Measurements from ENCODE around the gene VRK3.
"Not testable (repeated sequence)": the region's sequence is repeated elsewhere in the genome, so short reads cannot be mapped to it uniquely, and the experiment has no call there.

Gene VRK3

GRCh38 chr19:49954933-49955332 is 70.2 kb downstream of the VRK3 start:
- DNase-seq (ENCODE audit: low spot score), result no peak

DNA sequence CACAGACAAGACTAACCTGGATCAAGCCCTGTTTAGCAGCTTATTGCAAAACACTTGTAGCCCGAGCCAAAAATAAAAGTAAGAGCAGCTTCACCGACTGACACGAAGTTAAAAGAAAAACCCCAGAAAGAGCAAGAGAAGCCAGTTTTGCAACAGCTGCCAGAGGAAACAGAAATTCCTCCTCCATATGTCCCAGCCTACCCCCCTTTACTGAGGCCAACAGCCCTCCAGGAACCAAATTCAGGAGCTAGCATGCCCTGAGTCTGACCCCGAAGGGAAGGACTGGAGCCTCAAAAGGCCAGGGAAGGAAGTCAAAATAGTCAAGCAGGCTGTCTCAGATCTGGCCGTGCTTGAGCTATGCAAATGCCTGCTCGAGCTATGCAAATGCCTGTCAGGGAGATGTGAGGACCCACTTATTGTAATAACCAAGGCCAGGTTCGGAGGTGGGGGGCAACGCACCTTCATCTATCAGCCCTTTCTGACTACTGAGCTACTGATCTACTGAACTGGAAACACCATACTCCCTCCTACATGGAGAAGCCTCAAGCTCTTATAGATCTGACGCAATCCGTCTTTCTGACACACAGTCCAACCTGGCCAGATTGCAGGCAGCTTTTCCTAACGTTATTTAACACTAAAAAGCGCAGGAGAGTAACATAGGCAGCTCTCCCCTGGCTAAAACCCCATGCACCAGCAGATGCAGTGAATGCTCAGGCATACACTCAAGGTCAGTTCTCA is 70.9 kb downstream of the VRK3 start:
- no peak for DNase-seq (ENCODE audit: low spot score)

- no peak for DNase-seq (ENCODE audit: low spot score)
Measured at GRCh38 chr19:49953416-49953815, 71.8 kb downstream of the VRK3 start.

GRCh38 chr19:49952906-49953305 is 72.3 kb downstream of the VRK3 start:
- DNase-seq (ENCODE audit: low spot score), result no peak

GRCh38 chr19:49952479-49952836 is 72.7 kb downstream of the VRK3 start:
- DNase-seq (ENCODE audit: low spot score), result no peak

DNA sequence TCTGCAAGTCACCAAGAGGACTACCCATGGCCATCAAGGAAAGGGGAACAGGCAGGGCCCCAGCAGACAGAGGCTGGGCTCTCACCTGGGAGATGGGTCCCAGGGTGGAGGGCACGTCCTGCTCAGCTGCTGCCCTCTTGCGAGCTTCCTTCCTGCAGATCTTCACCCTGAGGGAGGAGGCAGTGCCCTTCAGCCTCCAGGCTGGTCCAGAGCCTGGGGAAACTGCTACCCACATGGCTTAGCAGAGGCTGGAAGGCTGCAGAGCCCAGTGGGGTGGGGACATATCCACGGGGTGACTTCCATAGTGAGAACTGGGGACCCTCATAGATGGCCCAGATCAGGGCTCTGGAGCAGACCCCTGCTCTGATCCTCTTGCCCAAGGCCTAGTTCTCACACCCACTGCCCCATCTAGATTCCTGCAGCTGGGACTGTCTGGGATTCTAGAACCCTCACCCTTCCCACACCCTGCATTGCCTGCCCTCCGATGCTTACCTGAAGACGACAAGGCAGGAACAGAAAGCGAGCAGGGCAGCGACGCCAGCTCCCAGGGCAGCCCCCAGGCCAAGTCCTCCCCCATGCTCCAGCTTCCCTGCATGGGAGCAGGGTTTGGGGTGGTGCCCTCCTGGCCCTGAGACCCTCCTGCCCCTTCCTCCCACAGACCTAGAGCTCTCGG is 73.2 kb downstream of the VRK3 start:
- DNase-seq (ENCODE audit: low spot score), result no peak

- no peak for DNase-seq (ENCODE audit: low spot score)
Measured at GRCh38 chr19:49950956-49951526, 74.1 kb downstream of the VRK3 start.

- DNase-seq (ENCODE audit: low spot score), result no peak
Measured at GRCh38 chr19:49950590-49950948, 74.6 kb downstream of the VRK3 start.

GRCh38 chr19:49949742-49950589 is 75.2 kb downstream of the VRK3 start:
- DNase-seq (ENCODE audit: low spot score), result no peak

DNA sequence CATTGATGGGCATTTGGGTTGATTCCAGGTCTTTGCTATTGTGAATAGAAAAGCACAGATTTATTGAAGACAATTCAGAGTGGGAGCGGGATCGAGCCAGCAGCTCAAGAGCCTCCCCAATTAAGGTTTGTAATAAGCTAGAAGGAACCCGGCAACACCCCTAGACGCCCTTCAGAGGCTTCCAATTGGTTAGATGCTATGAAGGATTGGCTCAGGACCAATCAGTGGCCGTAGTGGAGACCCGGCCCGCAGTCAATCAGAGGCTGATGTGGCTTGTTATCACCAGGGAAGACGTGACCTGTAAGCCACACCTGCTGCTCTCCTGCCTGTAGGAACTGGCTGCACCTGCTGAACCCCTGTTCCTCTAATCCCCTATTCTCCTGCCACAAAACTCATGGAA is 78.8 kb downstream of the VRK3 start:
- no peak for DNase-seq (ENCODE audit: low spot score)

DNA sequence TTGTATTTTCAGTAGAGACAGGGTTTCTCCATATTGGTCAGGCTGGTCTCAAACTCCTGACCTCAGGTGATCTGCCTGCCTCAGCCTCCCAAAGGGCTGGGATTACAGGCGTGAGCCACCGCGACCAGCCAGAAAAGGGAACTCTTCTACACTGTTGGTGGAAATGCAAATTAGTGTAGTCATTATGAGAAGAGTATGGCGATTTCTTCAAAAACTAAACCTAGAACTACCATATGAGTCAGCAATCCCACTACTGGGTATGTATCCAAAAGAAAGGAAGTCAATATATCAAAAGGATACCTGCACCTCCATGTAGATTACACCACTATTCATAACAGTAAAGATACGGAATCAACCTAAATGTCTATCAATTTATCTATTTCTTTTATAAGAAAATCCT is 80.6 kb downstream of the VRK3 start:
- DNase-seq (ENCODE audit: low spot score), result not testable (repeated sequence)

- no peak for DNase-seq (ENCODE audit: low spot score)
Measured at GRCh38 chr19:49940482-49940791, 84.7 kb downstream of the VRK3 start.

DNA sequence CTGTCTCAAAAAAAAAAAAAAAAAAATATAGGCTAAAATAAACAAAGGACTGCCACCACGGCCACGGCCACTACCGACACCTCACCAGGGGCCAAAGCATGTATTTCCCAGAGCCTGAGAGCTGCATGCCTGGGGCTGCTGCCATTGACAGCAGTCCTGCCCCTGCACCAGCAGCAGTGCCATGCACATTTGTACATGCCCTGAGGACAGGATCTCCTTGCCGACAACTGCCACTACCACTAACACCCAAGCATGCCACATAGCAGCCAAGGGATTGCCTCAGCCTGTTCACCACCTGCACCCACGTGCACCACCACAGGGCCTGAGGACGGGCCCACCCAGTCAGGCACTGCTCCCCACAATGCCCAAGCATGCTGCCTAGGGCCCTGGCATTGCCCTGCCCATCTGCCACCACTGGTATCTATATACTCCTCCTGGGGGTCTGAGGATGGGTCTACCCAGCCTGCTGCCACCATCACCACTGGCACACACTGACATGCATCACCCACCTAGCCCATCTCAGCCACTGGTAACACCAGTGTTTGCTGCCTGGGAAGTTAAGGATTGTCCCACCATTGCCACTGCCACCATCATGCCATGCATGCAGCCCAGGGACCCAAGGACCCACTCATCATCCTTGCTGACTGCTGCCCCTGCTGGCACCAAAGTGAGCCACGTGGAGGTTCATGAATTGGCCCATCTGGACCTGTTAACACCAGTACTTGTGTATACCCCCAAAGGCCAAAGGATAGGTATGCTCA is 85.3 kb downstream of the VRK3 start:
- DNase-seq (ENCODE audit: low spot score), result no peak

- no peak for DNase-seq (ENCODE audit: low spot score)
Measured at GRCh38 chr19:49938662-49939061, 86.5 kb downstream of the VRK3 start.

GRCh38 chr19:49937750-49938381 is 87.3 kb downstream of the VRK3 start:
- DNase-seq (ENCODE audit: low spot score), result peak; percentile 81

GRCh38 chr19:49936549-49936948 is 88.6 kb downstream of the VRK3 start:
- DNase-seq (ENCODE audit: low spot score), result no peak

GRCh38 chr19:49933643-49934042 is 91.5 kb downstream of the VRK3 start:
- no peak for DNase-seq (ENCODE audit: low spot score)

- DNase-seq (ENCODE audit: low spot score), result no peak
Measured at GRCh38 chr19:49932731-49933131, 92.4 kb downstream of the VRK3 start.

DNA sequence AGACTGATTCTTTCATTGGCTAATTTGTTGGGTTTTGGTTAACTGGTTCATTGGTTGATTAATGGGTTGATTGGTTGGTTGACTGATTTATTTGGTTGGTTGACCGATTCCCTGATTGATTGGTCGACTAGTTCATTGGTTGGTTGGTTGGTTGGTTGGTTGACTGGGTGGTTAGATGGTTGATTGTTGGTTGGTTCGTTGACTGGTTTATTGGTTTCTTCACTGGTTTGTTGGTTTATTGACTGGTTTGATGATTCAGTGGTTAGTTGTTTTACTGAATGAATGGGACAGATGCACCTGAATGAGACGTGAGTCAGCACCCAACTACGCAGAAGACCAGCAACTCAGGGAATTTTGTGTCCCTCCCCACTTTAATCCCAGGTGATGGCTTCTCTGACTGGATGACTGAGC is 93.1 kb downstream of the VRK3 start:
- DNase-seq (ENCODE audit: low spot score), result no peak

DNA sequence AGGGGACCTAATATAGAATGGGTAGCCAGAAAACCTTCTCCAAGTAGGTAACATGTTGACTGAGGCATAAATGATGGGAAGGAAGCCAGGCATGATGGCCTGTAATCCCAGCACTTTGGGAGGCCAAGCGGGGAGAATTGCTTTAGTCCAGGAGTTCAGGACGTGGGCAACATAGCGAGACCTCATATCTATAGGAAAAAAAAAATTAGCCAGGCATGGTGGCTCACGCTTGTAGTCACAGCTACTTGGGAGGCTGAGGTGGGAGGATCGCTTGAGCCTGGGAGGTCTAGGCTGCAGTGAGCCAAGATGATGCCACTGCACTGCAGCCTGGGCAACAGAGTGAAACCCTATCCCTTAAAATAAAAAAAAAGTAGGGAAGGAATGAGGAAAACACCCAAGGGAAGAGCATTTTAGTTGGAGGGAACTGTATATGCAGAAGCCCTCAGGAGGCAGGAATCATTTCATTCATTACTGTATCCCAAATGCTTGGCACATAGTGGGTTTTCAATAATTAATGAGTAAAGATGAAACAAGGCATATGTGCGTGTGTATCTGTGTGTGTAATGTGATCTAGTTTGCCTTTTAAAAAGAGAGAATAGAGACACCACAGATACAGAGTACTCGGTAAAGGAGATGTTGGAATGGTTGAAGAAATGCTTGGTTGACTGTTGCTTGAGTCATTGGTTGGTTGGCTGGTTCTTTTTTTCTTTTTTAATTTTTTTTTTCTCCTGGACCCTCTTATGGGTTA is 93.7 kb downstream of the VRK3 start:
- no peak for DNase-seq (ENCODE audit: low spot score)

DNA sequence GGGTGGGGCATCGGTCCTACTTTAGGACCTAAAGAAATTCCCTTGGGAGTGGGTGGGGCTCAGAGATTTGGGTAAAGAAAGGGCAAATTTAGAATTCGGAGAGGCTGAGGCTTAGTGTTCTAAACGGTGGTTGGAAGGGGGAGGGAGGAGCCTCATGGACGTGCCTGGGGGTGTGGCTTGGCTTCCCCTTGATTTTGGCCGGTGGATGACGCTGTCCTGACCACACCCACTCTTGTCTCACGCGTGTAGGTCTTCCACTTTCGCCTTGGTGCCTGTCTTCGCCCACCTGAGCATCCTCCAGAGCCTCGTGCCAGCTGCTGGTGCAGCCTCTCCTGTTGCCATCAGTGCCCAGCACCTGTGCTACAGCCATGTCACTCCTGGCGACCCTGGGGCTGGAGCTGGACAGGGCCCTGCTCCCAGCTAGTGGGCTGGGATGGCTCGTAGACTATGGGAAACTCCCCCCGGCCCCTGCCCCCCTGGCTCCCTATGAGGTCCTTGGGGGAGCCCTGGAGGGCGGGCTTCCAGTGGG is 94.6 kb downstream of the VRK3 start:
- no peak for DNase-seq (ENCODE audit: low spot score)

Measured in AG08395 (cell line).